ENCODE data around the gene PKNOX2. TPM values are rescaled to one million over a fixed set of nuclear protein-coding genes. Genes with fewer than 3 reads are reported as not detected.
A peak's percentile ranks its signal among the peaks of the same experiment; 100 is the strongest.

Gene PKNOX2
- total and polyA plus RNA-seq, 9 of the 15 experiments (the other 6 are each of a cell fraction or from before 2014, with no cell fraction given): not detected

DNA sequence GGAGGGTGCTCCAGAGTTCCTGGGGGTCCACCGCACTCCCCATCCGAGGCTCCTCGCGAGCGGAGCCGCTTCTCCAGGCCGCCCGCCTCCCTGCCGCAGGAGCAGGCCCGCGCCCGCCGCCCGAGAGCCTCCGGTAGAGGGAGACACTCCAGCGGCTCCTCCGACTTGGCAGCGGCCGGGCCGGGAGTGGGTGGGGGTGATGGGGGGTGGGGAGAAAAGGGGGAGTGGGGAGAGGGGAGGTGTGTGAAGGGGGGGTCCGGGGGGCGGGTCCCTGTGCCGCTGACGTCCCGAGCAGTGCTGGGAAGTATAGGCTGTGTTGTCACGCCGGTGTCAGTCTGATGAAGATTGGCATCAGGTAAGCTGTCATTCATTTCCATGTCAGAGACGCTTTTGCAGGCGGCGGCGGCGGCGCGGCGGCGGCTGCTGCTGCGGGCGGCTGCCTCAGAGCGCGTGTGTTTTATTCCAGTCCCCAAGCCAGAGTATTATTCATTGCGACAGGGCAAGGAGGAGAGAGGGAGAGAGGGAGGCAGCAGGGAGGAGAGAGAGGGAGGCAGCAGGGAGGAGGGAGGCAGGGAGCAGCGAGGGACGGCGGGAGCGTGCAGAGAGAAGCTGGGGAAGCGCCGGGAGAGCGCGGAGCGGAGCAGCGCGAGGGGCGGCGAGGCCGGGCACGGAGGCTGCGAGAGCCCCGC is at the start of gene PKNOX2 (continued):
- TF ChIP-seq, protein P1, sequence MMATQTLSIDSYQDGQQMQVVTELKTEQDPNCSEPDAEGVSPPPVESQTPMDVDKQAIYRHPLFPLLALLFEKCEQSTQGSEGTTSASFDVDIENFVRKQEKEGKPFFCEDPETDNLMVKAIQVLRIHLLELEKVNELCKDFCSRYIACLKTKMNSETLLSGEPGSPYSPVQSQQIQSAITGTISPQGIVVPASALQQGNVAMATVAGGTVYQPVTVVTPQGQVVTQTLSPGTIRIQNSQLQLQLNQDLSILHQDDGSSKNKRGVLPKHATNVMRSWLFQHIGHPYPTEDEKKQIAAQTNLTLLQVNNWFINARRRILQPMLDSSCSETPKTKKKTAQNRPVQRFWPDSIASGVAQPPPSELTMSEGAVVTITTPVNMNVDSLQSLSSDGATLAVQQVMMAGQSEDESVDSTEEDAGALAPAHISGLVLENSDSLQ (IDR thresholded peaks at IDR 0.05): peak; percentile 89
- TF ChIP-seq, protein P2, sequence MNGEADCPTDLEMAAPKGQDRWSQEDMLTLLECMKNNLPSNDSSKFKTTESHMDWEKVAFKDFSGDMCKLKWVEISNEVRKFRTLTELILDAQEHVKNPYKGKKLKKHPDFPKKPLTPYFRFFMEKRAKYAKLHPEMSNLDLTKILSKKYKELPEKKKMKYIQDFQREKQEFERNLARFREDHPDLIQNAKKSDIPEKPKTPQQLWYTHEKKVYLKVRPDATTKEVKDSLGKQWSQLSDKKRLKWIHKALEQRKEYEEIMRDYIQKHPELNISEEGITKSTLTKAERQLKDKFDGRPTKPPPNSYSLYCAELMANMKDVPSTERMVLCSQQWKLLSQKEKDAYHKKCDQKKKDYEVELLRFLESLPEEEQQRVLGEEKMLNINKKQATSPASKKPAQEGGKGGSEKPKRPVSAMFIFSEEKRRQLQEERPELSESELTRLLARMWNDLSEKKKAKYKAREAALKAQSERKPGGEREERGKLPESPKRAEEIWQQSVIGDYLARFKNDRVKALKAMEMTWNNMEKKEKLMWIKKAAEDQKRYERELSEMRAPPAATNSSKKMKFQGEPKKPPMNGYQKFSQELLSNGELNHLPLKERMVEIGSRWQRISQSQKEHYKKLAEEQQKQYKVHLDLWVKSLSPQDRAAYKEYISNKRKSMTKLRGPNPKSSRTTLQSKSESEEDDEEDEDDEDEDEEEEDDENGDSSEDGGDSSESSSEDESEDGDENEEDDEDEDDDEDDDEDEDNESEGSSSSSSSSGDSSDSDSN (IDR thresholded peaks at IDR 0.05; ENCODE audit: borderline replicate concordance in 1 of 2, low read depth in 2 of 2, low read length in 2 of 2): 0 out of 4 replicates have a peak, but pooled peaks of 1 of the 2 experiments have one; percentile 64
- TF ChIP-seq ZNF263 (CRISPR knock-in tag; IDR thresholded peaks at IDR 0.05; ENCODE audit: borderline replicate concordance) (peak; percentile 49; the same call in 1 of the 2 replicates), FUS (optimal IDR thresholded peaks at IDR 0.05; ENCODE audit: low read depth, low read length) (no peak), MEIS2 (IDR thresholded peaks at IDR 0.05; ENCODE audit: partially characterized antibody) (peak; percentile 59), TCF7 (IDR thresholded peaks at IDR 0.05; ENCODE audit: borderline replicate concordance) (no peak), RBM17 (IDR thresholded peaks at IDR 0.05; ENCODE audit: borderline replicate concordance, low read depth, low read length) (no peak)
- TF ChIP-seq, protein P3, sequence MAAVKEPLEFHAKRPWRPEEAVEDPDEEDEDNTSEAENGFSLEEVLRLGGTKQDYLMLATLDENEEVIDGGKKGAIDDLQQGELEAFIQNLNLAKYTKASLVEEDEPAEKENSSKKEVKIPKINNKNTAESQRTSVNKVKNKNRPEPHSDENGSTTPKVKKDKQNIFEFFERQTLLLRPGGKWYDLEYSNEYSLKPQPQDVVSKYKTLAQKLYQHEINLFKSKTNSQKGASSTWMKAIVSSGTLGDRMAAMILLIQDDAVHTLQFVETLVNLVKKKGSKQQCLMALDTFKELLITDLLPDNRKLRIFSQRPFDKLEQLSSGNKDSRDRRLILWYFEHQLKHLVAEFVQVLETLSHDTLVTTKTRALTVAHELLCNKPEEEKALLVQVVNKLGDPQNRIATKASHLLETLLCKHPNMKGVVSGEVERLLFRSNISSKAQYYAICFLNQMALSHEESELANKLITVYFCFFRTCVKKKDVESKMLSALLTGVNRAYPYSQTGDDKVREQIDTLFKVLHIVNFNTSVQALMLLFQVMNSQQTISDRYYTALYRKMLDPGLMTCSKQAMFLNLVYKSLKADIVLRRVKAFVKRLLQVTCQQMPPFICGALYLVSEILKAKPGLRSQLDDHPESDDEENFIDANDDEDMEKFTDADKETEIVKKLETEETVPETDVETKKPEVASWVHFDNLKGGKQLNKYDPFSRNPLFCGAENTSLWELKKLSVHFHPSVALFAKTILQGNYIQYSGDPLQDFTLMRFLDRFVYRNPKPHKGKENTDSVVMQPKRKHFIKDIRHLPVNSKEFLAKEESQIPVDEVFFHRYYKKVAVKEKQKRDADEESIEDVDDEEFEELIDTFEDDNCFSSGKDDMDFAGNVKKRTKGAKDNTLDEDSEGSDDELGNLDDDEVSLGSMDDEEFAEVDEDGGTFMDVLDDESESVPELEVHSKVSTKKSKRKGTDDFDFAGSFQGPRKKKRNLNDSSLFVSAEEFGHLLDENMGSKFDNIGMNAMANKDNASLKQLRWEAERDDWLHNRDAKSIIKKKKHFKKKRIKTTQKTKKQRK (IDR thresholded peaks at IDR 0.05; ENCODE audit: borderline replicate concordance, low read depth, low read length): no peak
- TF ChIP-seq, protein P4, sequence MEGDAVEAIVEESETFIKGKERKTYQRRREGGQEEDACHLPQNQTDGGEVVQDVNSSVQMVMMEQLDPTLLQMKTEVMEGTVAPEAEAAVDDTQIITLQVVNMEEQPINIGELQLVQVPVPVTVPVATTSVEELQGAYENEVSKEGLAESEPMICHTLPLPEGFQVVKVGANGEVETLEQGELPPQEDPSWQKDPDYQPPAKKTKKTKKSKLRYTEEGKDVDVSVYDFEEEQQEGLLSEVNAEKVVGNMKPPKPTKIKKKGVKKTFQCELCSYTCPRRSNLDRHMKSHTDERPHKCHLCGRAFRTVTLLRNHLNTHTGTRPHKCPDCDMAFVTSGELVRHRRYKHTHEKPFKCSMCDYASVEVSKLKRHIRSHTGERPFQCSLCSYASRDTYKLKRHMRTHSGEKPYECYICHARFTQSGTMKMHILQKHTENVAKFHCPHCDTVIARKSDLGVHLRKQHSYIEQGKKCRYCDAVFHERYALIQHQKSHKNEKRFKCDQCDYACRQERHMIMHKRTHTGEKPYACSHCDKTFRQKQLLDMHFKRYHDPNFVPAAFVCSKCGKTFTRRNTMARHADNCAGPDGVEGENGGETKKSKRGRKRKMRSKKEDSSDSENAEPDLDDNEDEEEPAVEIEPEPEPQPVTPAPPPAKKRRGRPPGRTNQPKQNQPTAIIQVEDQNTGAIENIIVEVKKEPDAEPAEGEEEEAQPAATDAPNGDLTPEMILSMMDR (IDR thresholded peaks at IDR 0.05 in 2 of 3, conservative IDR thresholded peaks at IDR 0.05 in 1 of 3; ENCODE audit: insufficient read depth in 2 of 3, low read depth in 1 of 3, low read length in 3 of 3): peak in 2 of 3 experiments; percentile 44 to 70; a peak in 4 of 6 replicates
- TF ChIP-seq, protein P5, sequence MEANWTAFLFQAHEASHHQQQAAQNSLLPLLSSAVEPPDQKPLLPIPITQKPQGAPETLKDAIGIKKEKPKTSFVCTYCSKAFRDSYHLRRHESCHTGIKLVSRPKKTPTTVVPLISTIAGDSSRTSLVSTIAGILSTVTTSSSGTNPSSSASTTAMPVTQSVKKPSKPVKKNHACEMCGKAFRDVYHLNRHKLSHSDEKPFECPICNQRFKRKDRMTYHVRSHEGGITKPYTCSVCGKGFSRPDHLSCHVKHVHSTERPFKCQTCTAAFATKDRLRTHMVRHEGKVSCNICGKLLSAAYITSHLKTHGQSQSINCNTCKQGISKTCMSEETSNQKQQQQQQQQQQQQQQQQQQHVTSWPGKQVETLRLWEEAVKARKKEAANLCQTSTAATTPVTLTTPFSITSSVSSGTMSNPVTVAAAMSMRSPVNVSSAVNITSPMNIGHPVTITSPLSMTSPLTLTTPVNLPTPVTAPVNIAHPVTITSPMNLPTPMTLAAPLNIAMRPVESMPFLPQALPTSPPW (CRISPR knock-in tag; IDR thresholded peaks at IDR 0.05): peak; percentile 68
